Esophagus squamous epithelium (tissue), 5 donors: ENCODE data around the gene CPT1A. TPM values are rescaled to one million over a fixed set of nuclear protein-coding genes. Genes with fewer than 3 reads are reported as not detected.
A peak's percentile ranks its signal among the peaks of the same experiment; 100 is the strongest.

Experiments used
- DNase-seq: peaks from one replicate; lab custom pipeline; 2025; lab: John Stamatoyannopoulos, UW
- H3K27ac ChIP-seq, 4 donors: fragments of 200-600 bp; sonication (generic); one replicate each; pipeline ENCODE4 v1.5.1; 2016 to 2019; ENCODE audit warnings: mild to moderate bottlenecking in 1 of 4
- H3K27me3 ChIP-seq, 4 donors: fragments of 200-600 bp; sonication (generic); 1 replicate in 3 of 4; 2 replicates in 1 of 4; pipeline versions ENCODE4 v1.5.1 to v1.6.0; 2017 to 2021; ENCODE audit warnings: antibody characterized with exemption in 1 of 4
- H3K36me3 ChIP-seq, 3 donors: fragments of 200-600 bp; sonication (generic); one replicate each; pipeline ENCODE4 v1.5.1; 2016 to 2019
- H3K4me1 ChIP-seq, 3 donors: fragments of 200-600 bp; sonication (generic); one replicate each; pipeline ENCODE4 v1.5.1; 2017 to 2019
- H3K4me3 ChIP-seq, 4 donors: fragments of 200-600 bp; sonication (generic); 1 replicate in 3 of 4; 2 replicates in 1 of 4; pipeline ENCODE4 v1.5.1; 2016 to 2019; ENCODE audit warnings: mild to moderate bottlenecking in 2 of 4, moderate library complexity in 1 of 4
- H3K9me3 ChIP-seq, 3 donors: fragments of 200-600 bp; sonication (generic); one replicate each; pipeline ENCODE4 v1.5.1; 2016 to 2019
- POLR2A ChIP-seq, 4 donors: fragments of 450-650 bp; IDR thresholded peaks; one replicate each; pipeline ENCODE4 v1.6.1; 2017; ENCODE audit warnings: antibody characterized with exemption in 4 of 4, mild to moderate bottlenecking in 4 of 4, moderate library complexity in 3 of 4
- WGBS, 2 donors: methylation state at CpG; one replicate each; pipeline ENCODE4 v1.1.5; 2018; 5-methylcytosine and 5-hydroxymethylcytosine counted together
- intact Hi-C: fragments of 100-400 bp; cut with DNase I; formaldehyde crosslinking; loops from one replicate; pipeline ENCODE4 v1.15.0; 2022
- total RNA-seq, 4 donors: library from RNA; depleted of rRNA; stranded (reverse); fragments of >200 nt; gene quantifications; one replicate each; pipeline ENCODE4 v1.1.0, GENCODE V29; 2016
- TF ChIP-seq, protein P1 (sequence below), 6 experiments: fragments of 450-650 bp in 4 of 6; fragments of 200-600 bp in 2 of 6; sonication (generic) in 2 of 6; IDR thresholded peaks; one replicate each; pipeline ENCODE4 v1.5.1; 2016 to 2019; ENCODE audit warnings: antibody characterized with exemption in 6 of 6, mild to moderate bottlenecking in 4 of 6, moderate library complexity in 4 of 6
- donor health status: DM: yes; HTN: yes; CAD: no.

Gene CPT1A
- total RNA-seq, 4 donors from 2014 or later, result 14.7 to 56.1 (median 27.6) TPM

DNA sequence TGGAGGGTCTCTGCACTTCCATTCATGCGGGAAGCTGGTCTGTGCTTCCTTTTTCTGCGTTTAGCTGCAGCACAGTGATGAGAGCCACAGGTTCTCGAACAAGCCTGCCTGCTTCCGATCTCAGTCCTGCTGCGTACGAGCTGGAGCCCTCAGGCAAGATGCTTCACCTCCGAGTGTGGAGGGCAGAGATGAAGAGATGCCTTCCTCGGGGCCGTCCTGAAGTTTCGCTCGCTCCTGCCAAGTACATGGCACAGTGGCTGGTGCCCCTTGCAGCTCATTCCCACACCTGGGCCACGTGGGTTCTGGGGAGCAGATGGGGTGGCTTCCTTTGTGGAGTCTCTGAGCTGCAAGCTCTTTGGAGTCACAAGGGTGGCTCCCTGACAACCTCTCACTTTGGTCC is 70.9 kb downstream of the CPT1A start:
- no peak for DNase-seq
- no peaks in the 10 kb centered on the region for H3K9me3 ChIP-seq
- no peak overlapping the region for H3K27ac ChIP-seq
- no peak for TF ChIP-seq POLR2A (IDR thresholded peaks at IDR 0.05)
- TF ChIP-seq, protein P1, sequence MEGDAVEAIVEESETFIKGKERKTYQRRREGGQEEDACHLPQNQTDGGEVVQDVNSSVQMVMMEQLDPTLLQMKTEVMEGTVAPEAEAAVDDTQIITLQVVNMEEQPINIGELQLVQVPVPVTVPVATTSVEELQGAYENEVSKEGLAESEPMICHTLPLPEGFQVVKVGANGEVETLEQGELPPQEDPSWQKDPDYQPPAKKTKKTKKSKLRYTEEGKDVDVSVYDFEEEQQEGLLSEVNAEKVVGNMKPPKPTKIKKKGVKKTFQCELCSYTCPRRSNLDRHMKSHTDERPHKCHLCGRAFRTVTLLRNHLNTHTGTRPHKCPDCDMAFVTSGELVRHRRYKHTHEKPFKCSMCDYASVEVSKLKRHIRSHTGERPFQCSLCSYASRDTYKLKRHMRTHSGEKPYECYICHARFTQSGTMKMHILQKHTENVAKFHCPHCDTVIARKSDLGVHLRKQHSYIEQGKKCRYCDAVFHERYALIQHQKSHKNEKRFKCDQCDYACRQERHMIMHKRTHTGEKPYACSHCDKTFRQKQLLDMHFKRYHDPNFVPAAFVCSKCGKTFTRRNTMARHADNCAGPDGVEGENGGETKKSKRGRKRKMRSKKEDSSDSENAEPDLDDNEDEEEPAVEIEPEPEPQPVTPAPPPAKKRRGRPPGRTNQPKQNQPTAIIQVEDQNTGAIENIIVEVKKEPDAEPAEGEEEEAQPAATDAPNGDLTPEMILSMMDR (IDR thresholded peaks at IDR 0.05), result no peak
- intact Hi-C loops, result no loop called here
- WGBS, 2 donors, result 91 to 99% methylated on average over 11 to 12 of the region's 12 CpGs
- H3K27me3 ChIP-seq, result no peaks in the 10 kb centered on the region
- peaks cover 35 to 98% (median 56%) of the 10 kb centered on the region in 3 donors for H3K36me3 ChIP-seq
- no peaks in the 10 kb centered on the region for H3K4me1 ChIP-seq
- H3K4me3 ChIP-seq, result no peak overlapping the region

DNA sequence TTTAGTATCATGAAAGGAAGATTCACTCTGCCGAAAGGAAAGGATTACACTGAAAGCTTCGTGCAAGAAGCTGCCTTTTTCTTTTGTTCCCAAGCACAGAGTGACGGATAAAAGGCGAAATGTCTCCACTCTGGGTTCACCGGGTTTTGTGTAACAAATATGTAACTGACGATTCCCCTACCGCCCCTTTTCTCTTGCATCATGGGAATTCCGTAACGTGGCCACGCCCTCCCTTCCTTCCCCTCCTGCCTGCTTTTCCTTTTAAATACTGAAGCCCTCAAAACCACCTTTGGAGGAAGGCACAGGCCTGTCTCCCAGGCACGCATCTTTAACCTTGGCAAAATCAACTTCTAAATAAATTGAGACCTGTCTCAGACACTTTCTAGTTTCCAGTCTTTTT is 74.0 kb downstream of the CPT1A start:
- Histone ChIP-seq H3K9me3 (no peaks in the 10 kb centered on the region), H3K27me3 (no peaks in the 10 kb centered on the region), H3K4me1 (no peaks in the 10 kb centered on the region), H3K27ac (no peak overlapping the region), H3K36me3 (peaks cover 33 to 98% (median 36%) of the 10 kb centered on the region in 3 donors), H3K4me3 (no peak overlapping the region)
- 88 to 89% methylated on average over 11 of the region's 11 CpGs for WGBS, 2 donors
- no peak for DNase-seq
- intact Hi-C loops, result no loop called here
- TF ChIP-seq, protein P1 (IDR thresholded peaks at IDR 0.05), result no peak
- no peak for TF ChIP-seq POLR2A (IDR thresholded peaks at IDR 0.05)

DNA sequence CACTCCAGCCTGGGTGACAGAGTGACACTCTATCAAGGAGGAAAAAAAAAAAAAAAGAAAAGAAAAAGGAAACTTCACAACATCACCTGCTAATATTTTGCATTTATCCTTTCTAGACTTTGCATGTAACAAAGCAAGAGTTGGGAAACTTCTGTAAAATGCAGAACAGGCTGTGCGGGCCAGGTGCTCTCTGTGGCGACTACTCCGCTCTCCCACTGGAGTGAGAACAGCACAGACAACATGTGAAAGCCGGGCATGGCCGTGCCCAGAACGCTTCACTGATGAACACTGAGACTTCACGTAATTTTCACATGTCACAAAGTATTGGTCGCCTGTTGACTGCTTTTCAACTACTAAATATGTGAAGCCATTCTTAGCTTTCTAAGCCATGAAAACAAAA is 74.9 kb downstream of the CPT1A start:
- intact Hi-C loops, result no loop called here
- WGBS, 2 donors, result 93 to 95% methylated on average over 8 of the region's 8 CpGs
- no peak for TF ChIP-seq POLR2A (IDR thresholded peaks at IDR 0.05)
- TF ChIP-seq, protein P1 (IDR thresholded peaks at IDR 0.05), result no peak

DNA sequence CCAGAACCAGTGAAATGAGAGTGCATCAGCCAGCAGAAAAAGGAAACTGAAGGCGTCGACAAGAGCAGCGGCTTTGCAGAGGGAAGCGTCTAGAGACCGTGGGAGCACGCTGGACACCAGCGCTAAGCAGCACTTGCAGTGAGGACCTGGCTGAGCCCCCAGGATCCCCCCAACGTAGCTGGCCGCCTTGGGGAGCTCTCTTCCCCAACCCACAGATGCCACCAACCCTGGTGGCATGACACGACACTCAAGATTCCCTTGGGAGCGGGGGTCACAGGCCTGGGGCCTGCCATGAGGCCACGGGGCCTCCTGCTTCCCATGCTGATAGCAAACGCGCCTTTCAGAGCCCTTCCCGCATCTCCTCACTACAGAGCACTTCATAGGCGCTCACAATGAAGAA is 77.0 kb downstream of the CPT1A start:
- TF ChIP-seq, protein P1 (IDR thresholded peaks at IDR 0.05), result no peak
- TF ChIP-seq POLR2A (IDR thresholded peaks at IDR 0.05), result no peak
- DNase-seq, result no peak
- H3K4me1 ChIP-seq, result no peaks in the 10 kb centered on the region
- intact Hi-C loops, result no loop called here
- H3K36me3 ChIP-seq, result peaks cover 27 to 98% (median 44%) of the 10 kb centered on the region in 3 donors
- H3K4me3 ChIP-seq, result no peak overlapping the region
- WGBS, 2 donors, result 92 to 95% methylated on average over 12 of the region's 16 CpGs
- H3K9me3 ChIP-seq, result no peaks in the 10 kb centered on the region
- H3K27ac ChIP-seq, result no peak overlapping the region
- H3K27me3 ChIP-seq, result no peaks in the 10 kb centered on the region

More for the DNA sequence above, 74.9 kb downstream of the CPT1A start:
- no peak for DNase-seq
- Histone ChIP-seq H3K4me1 (no peaks in the 10 kb centered on the region), H3K27ac (no peak overlapping the region), H3K36me3 (peaks cover 35 to 98% (median 36%) of the 10 kb centered on the region in 3 donors), H3K27me3 (no peaks in the 10 kb centered on the region), H3K4me3 (no peak overlapping the region), H3K9me3 (no peaks in the 10 kb centered on the region)

DNA sequence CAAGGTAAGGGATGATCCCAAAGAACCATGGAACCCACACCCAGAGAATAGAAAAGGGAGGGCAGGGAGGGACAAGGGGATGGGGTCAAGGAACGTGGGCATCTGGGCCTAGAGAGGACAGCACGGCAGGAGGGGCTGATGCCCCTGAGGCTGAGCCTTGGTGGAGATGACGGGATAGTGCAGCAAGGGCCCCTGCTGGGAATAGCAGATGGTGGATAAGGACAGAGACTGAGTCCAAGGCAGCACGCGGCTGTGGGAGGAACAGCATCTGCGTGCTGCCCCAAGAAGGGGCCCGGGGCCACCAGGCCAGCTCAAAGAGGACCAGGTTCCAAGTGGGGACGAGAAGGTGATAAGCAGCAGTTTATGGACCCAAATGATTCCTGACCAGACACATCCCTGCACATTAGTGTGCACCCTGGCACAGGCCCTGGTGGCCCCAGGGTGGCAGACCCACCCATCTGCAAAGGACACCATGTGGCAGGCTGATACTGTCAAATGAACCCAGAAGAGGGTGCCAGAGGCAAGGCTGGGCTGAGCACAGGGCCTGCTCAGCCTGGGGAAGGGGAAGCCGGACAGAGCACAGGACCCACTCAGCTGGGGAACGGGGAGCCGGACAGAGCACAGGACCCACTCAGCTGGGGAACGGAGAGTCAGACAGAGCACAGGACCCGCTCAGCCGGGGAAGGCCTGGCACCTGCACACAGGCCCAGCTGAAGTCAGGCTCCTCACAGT is 77.6 kb downstream of the CPT1A start:
- Histone ChIP-seq H3K36me3 (peaks cover 27 to 98% (median 51%) of the 10 kb centered on the region in 3 donors), H3K4me1 (no peaks in the 10 kb centered on the region), H3K9me3 (no peaks in the 10 kb centered on the region), H3K27ac (no peak overlapping the region), H3K27me3 (no peaks in the 10 kb centered on the region), H3K4me3 (no peak overlapping the region)
- 82 to 94% methylated on average over 13 of the region's 14 CpGs for WGBS, 2 donors
- intact Hi-C loops, result no loop called here
- TF ChIP-seq POLR2A (IDR thresholded peaks at IDR 0.05), result no peak
- TF ChIP-seq, protein P1 (IDR thresholded peaks at IDR 0.05), result peak in 1 of 6 experiments; percentile 8
- DNase-seq, result no peak
